ENCODE results near the gene SHLD1.

Gene SHLD1

DNA sequence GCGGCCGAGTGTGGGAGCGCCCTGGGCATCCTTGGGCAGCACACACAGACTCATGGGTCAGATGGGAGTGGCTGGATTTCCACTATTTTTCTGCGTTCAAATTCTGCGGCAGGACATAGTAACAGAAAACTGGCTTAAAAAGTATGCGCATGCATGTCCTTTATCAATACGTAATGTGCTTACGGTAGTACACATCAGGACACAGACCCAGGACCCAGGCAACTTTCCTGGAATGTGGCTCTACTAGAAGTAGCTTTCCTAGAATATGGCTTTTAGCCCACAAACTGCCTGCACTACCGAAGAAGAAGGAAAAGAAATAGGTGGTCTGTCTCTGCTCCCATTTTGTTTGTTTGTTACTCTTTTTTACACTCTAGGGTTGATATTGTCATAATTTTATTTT lies 43.4 kb upstream of the SHLD1 start:
- Histone ChIP-seq H3K27me3 (ENCODE audit: low read length) (no peaks in the 10 kb centered on the region), H3K9ac (ENCODE audit: low read length) (no peak overlapping the region), H2AFZ (ENCODE audit: low read depth, low read length, severe bottlenecking) (no peak overlapping the region), H3K79me2 (ENCODE audit: insufficient read depth, low read length) (no peaks in the 10 kb centered on the region), H3F3A (ENCODE audit: insufficient read depth) (no peaks in the 10 kb centered on the region), H3K9me2 (replicated peaks; ENCODE audit: insufficient read depth, low read length) (no peaks in the 10 kb centered on the region), H3K36me3 (ENCODE audit: low read length) (no peaks in the 10 kb centered on the region), H3K27ac (ENCODE audit: low read depth, low read length) (no peak overlapping the region), H3K4me3 (ENCODE audit: insufficient read depth, low read length, poor library complexity, severe bottlenecking) (no peak overlapping the region), H3K4me2 (ENCODE audit: low read depth, low read length, poor library complexity, severe bottlenecking) (no peak overlapping the region), H3K9me3 (ENCODE audit: insufficient read depth, low read length) (no peaks in the 10 kb centered on the region), H4K20me1 (ENCODE audit: low read depth, low read length) (no peaks in the 10 kb centered on the region)
- no peak for TF ChIP-seq EZH2phosphoT487 (conservative IDR thresholded peaks at IDR 0.05; ENCODE audit: low read length)
- TF ChIP-seq, protein P1, sequence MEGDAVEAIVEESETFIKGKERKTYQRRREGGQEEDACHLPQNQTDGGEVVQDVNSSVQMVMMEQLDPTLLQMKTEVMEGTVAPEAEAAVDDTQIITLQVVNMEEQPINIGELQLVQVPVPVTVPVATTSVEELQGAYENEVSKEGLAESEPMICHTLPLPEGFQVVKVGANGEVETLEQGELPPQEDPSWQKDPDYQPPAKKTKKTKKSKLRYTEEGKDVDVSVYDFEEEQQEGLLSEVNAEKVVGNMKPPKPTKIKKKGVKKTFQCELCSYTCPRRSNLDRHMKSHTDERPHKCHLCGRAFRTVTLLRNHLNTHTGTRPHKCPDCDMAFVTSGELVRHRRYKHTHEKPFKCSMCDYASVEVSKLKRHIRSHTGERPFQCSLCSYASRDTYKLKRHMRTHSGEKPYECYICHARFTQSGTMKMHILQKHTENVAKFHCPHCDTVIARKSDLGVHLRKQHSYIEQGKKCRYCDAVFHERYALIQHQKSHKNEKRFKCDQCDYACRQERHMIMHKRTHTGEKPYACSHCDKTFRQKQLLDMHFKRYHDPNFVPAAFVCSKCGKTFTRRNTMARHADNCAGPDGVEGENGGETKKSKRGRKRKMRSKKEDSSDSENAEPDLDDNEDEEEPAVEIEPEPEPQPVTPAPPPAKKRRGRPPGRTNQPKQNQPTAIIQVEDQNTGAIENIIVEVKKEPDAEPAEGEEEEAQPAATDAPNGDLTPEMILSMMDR (IDR thresholded peaks at IDR 0.05; ENCODE audit: insufficient read depth, low read length, poor library complexity, severe bottlenecking): no peak

DNA sequence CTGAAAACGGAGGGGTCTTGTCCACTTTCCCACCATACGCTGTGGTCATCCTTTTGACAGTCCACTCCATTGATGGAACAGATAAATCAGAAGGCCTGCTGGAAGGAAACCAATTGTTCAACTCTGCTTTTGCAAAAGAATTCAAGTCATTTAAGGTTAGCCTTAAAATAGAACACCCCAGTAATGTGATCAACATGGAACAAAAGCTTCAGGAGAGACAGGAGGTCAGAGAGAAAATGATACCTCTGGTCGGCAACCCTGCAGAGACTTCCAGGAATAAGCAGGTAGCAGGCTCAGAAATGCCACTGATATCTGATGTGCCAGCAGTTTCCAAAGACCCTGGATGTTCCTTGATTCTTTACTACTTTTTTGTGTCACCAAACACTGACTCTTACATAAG lies 39.6 kb upstream of the SHLD1 start:
- no peak overlapping the region for H3K27ac ChIP-seq (ENCODE audit: low read depth, low read length)
- no peak overlapping the region for H3K9ac ChIP-seq (ENCODE audit: low read length)
- no peaks in the 10 kb centered on the region for H3K9me3 ChIP-seq (ENCODE audit: insufficient read depth, low read length)
- H3K4me2 ChIP-seq (ENCODE audit: low read depth, low read length, poor library complexity, severe bottlenecking): no peak overlapping the region
- no peaks in the 10 kb centered on the region for H3K79me2 ChIP-seq (ENCODE audit: insufficient read depth, low read length)
- no peaks in the 10 kb centered on the region for H3F3A ChIP-seq (ENCODE audit: insufficient read depth)
- H2AFZ ChIP-seq (ENCODE audit: low read depth, low read length, severe bottlenecking): no peak overlapping the region
- no peaks in the 10 kb centered on the region for H3K36me3 ChIP-seq (ENCODE audit: low read length)
- no peak for TF ChIP-seq EZH2phosphoT487 (conservative IDR thresholded peaks at IDR 0.05; ENCODE audit: low read length)
- TF ChIP-seq, protein P1 (IDR thresholded peaks at IDR 0.05; ENCODE audit: insufficient read depth, low read length, poor library complexity, severe bottlenecking): no peak
- H3K27me3 ChIP-seq (ENCODE audit: low read length): no peaks in the 10 kb centered on the region
- H3K4me3 ChIP-seq (ENCODE audit: insufficient read depth, low read length, poor library complexity, severe bottlenecking): no peak overlapping the region
- no peaks in the 10 kb centered on the region for H3K9me2 ChIP-seq (replicated peaks; ENCODE audit: insufficient read depth, low read length)
- no peaks in the 10 kb centered on the region for H4K20me1 ChIP-seq (ENCODE audit: low read depth, low read length)

DNA sequence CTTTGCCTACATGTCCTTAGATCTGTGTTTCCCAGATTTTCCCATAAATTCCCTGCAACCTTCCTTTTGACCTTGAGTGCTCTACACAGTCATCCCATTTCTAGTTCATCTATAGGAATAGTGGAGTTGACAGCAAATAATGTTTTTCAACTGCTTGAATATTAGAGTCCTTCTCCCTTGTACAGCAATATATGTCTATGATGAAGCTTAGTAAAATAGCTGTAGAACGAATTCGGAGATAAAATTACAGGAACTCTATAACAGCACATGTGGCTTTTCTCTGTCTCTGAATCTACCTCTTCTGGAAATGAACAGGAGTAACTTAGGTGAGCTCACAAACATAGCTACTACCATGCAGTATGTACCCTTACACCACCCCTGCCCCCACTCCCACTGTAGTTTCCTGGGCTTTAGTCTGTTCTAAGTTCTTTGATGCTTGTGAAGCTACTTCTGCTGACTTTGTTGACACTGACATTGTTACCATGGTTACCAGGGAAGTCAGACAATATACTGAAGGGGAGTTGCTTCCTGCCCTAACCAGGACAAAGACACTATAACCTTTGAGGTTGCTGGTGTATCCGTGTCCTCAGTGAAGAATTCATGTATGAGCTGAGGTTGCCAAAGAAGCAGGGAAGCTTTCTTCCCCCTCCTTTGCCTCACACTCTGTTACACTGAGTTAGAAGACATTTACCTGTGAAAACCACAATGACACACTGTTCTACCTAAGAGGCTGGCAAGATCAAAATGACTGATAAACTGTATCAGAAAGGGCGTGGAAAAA lies 35.8 kb upstream of the SHLD1 start:
- Histone ChIP-seq H3K79me2 (ENCODE audit: insufficient read depth, low read length) (no peaks in the 10 kb centered on the region), H3F3A (ENCODE audit: insufficient read depth) (no peaks in the 10 kb centered on the region), H3K4me2 (ENCODE audit: low read depth, low read length, poor library complexity, severe bottlenecking) (no peak overlapping the region), H4K20me1 (ENCODE audit: low read depth, low read length) (no peaks in the 10 kb centered on the region), H3K27me3 (ENCODE audit: low read length) (no peaks in the 10 kb centered on the region), H3K9ac (ENCODE audit: low read length) (no peak overlapping the region), H3K9me2 (replicated peaks; ENCODE audit: insufficient read depth, low read length) (no peaks in the 10 kb centered on the region), H3K9me3 (ENCODE audit: insufficient read depth, low read length) (no peaks in the 10 kb centered on the region), H3K4me3 (ENCODE audit: insufficient read depth, low read length, poor library complexity, severe bottlenecking) (no peak overlapping the region), H3K36me3 (ENCODE audit: low read length) (no peaks in the 10 kb centered on the region), H2AFZ (ENCODE audit: low read depth, low read length, severe bottlenecking) (no peak overlapping the region), H3K27ac (ENCODE audit: low read depth, low read length) (no peak overlapping the region)
- TF ChIP-seq EZH2phosphoT487 (conservative IDR thresholded peaks at IDR 0.05; ENCODE audit: low read length): no peak
- TF ChIP-seq, protein P1 (IDR thresholded peaks at IDR 0.05; ENCODE audit: insufficient read depth, low read length, poor library complexity, severe bottlenecking): no peak
